H1 (cell line): ENCODE results near the gene MEN1. TPM values are rescaled to one million over a fixed set of nuclear protein-coding genes. Genes with fewer than 3 reads are reported as not detected.

Source experiments
- CTCF ChIA-PET: fragments of 300-600 bp; sonication (Branson Sonifier 250); formaldehyde crosslinking; loops from one replicate; lab custom pipeline; 2021; ENCODE audit not compliant: partially characterized antibody; lab: Charles Lee
- POLR2A ChIA-PET: fragments of 300-600 bp; sonication (Branson Sonifier 250); formaldehyde crosslinking; loops from one replicate; lab custom pipeline; 2021; ENCODE audit warnings: inconsistent platforms; ENCODE audit not compliant: partially characterized antibody; lab: Charles Lee
- DNase-seq, 2 experiments: peaks; one replicate each; pipeline versions ENCODE4 v3.0.0 to v3.0.0-alpha.2; 2010 to 2022; ENCODE audit warnings: low spot score in 2 of 2, low read depth in 1 of 2, mixed read lengths in 1 of 2
- FAIRE-seq: peaks from 2 replicates; lab custom pipeline; 2011; peaks lifted over from hg19 to GRCh38; lab: Jason Lieb, UNC
- H2AFZ ChIP-seq: 2 replicates; pipeline ENCODE4 v1.8.1; 2012; ENCODE audit warnings: low read length, inconsistent platforms
- H2AK5ac ChIP-seq: 2 replicates; pipeline ENCODE4 v1.6.1; 2013; ENCODE audit warnings: low read depth, low read length
- H2BK120ac ChIP-seq: replicated peaks from 2 replicates; pipeline ENCODE3; 2013; ENCODE audit warnings: low read depth, low read length, inconsistent platforms
- H2BK12ac ChIP-seq: 2 replicates; pipeline ENCODE4 v1.6.1; 2013; ENCODE audit warnings: low read depth, low read length
- H2BK15ac ChIP-seq: 2 replicates; pipeline ENCODE4 v1.6.1; 2013; ENCODE audit warnings: low read length
- H2BK20ac ChIP-seq: 2 replicates; pipeline ENCODE4 v1.6.1; 2013; ENCODE audit warnings: low read length
- H2BK5ac ChIP-seq: 2 replicates; pipeline ENCODE4 v1.6.1; 2013; ENCODE audit warnings: low read depth, low read length
- H3K14ac ChIP-seq: 2 replicates; pipeline ENCODE4 v1.6.1; 2013; ENCODE audit warnings: inconsistent platforms; ENCODE audit not compliant: insufficient read length
- H3K18ac ChIP-seq: 2 replicates; pipeline ENCODE4 v1.6.1; 2013; ENCODE audit warnings: low read length; ENCODE audit errors: extremely low read depth
- H3K23ac ChIP-seq: 2 replicates; pipeline ENCODE4 v1.6.1; 2013; ENCODE audit warnings: inconsistent platforms; ENCODE audit not compliant: insufficient read length
- H3K23me2 ChIP-seq: 2 replicates; pipeline ENCODE4 v1.6.1; 2013; ENCODE audit warnings: low read depth, low read length
- H3K27ac ChIP-seq: 2 replicates; pipeline ENCODE4 v1.6.1; 2011; ENCODE audit warnings: low read depth, low read length, inconsistent platforms
- H3K27me3 ChIP-seq, 4 experiments: replicated peaks in 1 of 4; 1 replicate in 1 of 4; 2 replicates in 3 of 4; pipeline versions ENCODE4 v1.6.1 to v1.8.1; 2011 to 2013; ENCODE audit warnings: low read length in 3 of 4, mild to moderate bottlenecking in 3 of 4, inconsistent platforms in 2 of 4, mixed read lengths in 2 of 4, moderate library complexity in 1 of 4; ENCODE audit not compliant: control insufficient read depth in 3 of 4, insufficient read depth in 3 of 4; ENCODE audit errors: extremely low read depth in 1 of 4
- H3K36me3 ChIP-seq, 4 experiments: 2 replicates each; pipeline versions ENCODE4 v1.6.1 to v1.8.1; 2011 to 2013; ENCODE audit warnings: mild to moderate bottlenecking in 4 of 4, low read length in 3 of 4, moderate library complexity in 2 of 4, control low read depth in 1 of 4, inconsistent platforms in 1 of 4; ENCODE audit not compliant: insufficient read depth in 4 of 4, control insufficient read depth in 2 of 4
- H3K4ac ChIP-seq: replicated peaks from 2 replicates; pipeline ENCODE3; 2013; ENCODE audit warnings: low read length, low read depth, mixed read lengths, inconsistent platforms; ENCODE audit not compliant: insufficient read length
- H3K4me1 ChIP-seq, 4 experiments: replicated peaks in 1 of 4; 1 replicate in 1 of 4; 2 replicates in 3 of 4; pipeline versions ENCODE4 v1.6.1 to v1.8.1; 2011 to 2013; ENCODE audit warnings: low read length in 3 of 4, inconsistent platforms in 2 of 4, mixed read lengths in 1 of 4; ENCODE audit not compliant: insufficient read depth in 4 of 4, control insufficient read depth in 3 of 4
- H3K4me2 ChIP-seq, 2 experiments: 2 replicates each; pipeline versions ENCODE4 v1.6.1 to v1.8.1; 2011 to 2013; ENCODE audit warnings: low read depth in 2 of 2, low read length in 2 of 2, control low read depth in 1 of 2, inconsistent platforms in 1 of 2, mild to moderate bottlenecking in 1 of 2; ENCODE audit not compliant: insufficient read depth in 1 of 2
- H3K4me3 ChIP-seq, 4 experiments: fragments of 200-600, 300-600 bp in 1 of 4; sonication (generic), shearing (Covaris generic), sonication (Bioruptor Twin) in 1 of 4; 2 replicates each; pipeline versions ENCODE4 v1.5.1 to v1.8.1; 2011 to 2016; ENCODE audit warnings: low read length in 4 of 4, low read depth in 3 of 4, control low read depth in 2 of 4, inconsistent platforms in 2 of 4, mild to moderate bottlenecking in 2 of 4, mixed read lengths in 1 of 4, moderate library complexity in 1 of 4; ENCODE audit not compliant: insufficient read depth in 2 of 4; ENCODE audit errors: extremely low read depth in 1 of 4
- H3K56ac ChIP-seq: replicated peaks from 2 replicates; pipeline ENCODE3; 2013; ENCODE audit warnings: low read depth, mild to moderate bottlenecking, mixed read lengths, low read length, inconsistent platforms; ENCODE audit not compliant: insufficient read length
- H3K79me1 ChIP-seq: 2 replicates; pipeline ENCODE4 v1.6.1; 2013; ENCODE audit warnings: low read depth, low read length, control low read depth
- H3K79me2 ChIP-seq, 2 experiments: 2 replicates each; pipeline versions ENCODE4 v1.6.1 to v1.8.1; 2012 to 2013; ENCODE audit warnings: low read length in 2 of 2, mild to moderate bottlenecking in 2 of 2, inconsistent platforms in 1 of 2; ENCODE audit not compliant: insufficient read depth in 2 of 2, control insufficient read depth in 1 of 2
- H3K9ac ChIP-seq, 4 experiments: replicated peaks in 1 of 4; 1 replicate in 1 of 4; 2 replicates in 3 of 4; pipeline versions ENCODE4 v1.6.1 to v1.8.1; 2011 to 2013; ENCODE audit warnings: low read depth in 3 of 4, low read length in 3 of 4, control low read depth in 2 of 4, mild to moderate bottlenecking in 2 of 4, moderate library complexity in 2 of 4, inconsistent platforms in 1 of 4; ENCODE audit errors: extremely low read depth in 1 of 4
- H3K9me3 ChIP-seq, 2 experiments: 2 replicates each; pipeline versions ENCODE4 v1.6.1 to v1.8.1; 2012 to 2013; ENCODE audit warnings: mild to moderate bottlenecking in 2 of 2, moderate library complexity in 2 of 2, control low read depth in 1 of 2, inconsistent platforms in 1 of 2, low read depth in 1 of 2, low read length in 1 of 2, mixed read lengths in 1 of 2; ENCODE audit not compliant: insufficient read depth in 2 of 2
- H4K20me1 ChIP-seq, 2 experiments: replicated peaks in 1 of 2; 2 replicates each; pipeline versions ENCODE3 to v1.8.1; 2011 to 2013; ENCODE audit warnings: inconsistent platforms in 2 of 2, low read length in 2 of 2, mild to moderate bottlenecking in 1 of 2; ENCODE audit not compliant: insufficient read depth in 2 of 2, control insufficient read depth in 1 of 2
- H4K5ac ChIP-seq: 2 replicates; pipeline ENCODE4 v1.6.1; 2013; ENCODE audit warnings: low read length, low read depth, mixed read lengths, inconsistent platforms; ENCODE audit not compliant: insufficient read length
- H4K8ac ChIP-seq: 2 replicates; pipeline ENCODE4 v1.8.0; 2013; ENCODE audit warnings: mild to moderate bottlenecking, moderate library complexity, low read length, inconsistent platforms; ENCODE audit not compliant: insufficient read depth; ENCODE audit errors: extremely low read depth
- H4K91ac ChIP-seq: replicated peaks from 2 replicates; pipeline ENCODE3; 2013; ENCODE audit warnings: low read length, mixed read lengths, inconsistent platforms; ENCODE audit not compliant: insufficient read length
- CHD1 ChIP-seq: IDR thresholded peaks from 2 replicates; pipeline ENCODE4 v1.6.1; 2012; ENCODE audit warnings: low read depth, low read length, improper control_type of control experiment
- EGR1 ChIP-seq: IDR thresholded peaks from 2 replicates; pipeline ENCODE4 v1.6.1; 2011; ENCODE audit warnings: low read depth, low read length, borderline replicate concordance
- KDM4A ChIP-seq: IDR thresholded peaks from one replicate; pipeline ENCODE4 v1.7.1; 2012; ENCODE audit warnings: low read depth, mild to moderate bottlenecking, moderate library complexity, low read length, inconsistent platforms; ENCODE audit not compliant: severe bottlenecking
- NANOG ChIP-seq: IDR thresholded peaks from 2 replicates; pipeline ENCODE4 v1.6.1; 2011; ENCODE audit warnings: low read length, low read depth, mild to moderate bottlenecking, inconsistent platforms; ENCODE audit not compliant: insufficient read depth, poor library complexity, severe bottlenecking
- RFX5 ChIP-seq: IDR thresholded peaks from 2 replicates; pipeline ENCODE4 v1.6.1; 2011; ENCODE audit warnings: low read depth, low read length, improper control_type of control experiment, borderline replicate concordance
- RNF2 ChIP-seq: fragments of 200-900, 300-1000 bp; sonication (generic); IDR thresholded peaks from 2 replicates; pipeline ENCODE4 v1.7.1; 2016; ENCODE audit warnings: borderline replicate concordance, low read depth, mild to moderate bottlenecking, antibody characterized with exemption, low read length; ENCODE audit not compliant: poor library complexity, severe bottlenecking; ENCODE audit errors: missing control alignments
- SP2 ChIP-seq: IDR thresholded peaks from 2 replicates; pipeline ENCODE4 v1.6.1; 2012; ENCODE audit warnings: mild to moderate bottlenecking, low read length, inconsistent platforms
- TAF1 ChIP-seq: IDR thresholded peaks from 2 replicates; pipeline ENCODE4 v1.6.1; 2011; ENCODE audit warnings: mild to moderate bottlenecking, low read depth, low read length
- ZNF274 ChIP-seq: IDR thresholded peaks from 2 replicates; pipeline ENCODE4 v1.7.0; 2012; ENCODE audit warnings: low read length, borderline replicate concordance; ENCODE audit errors: extremely low read depth
- WGBS, 2 experiments: shearing (Covaris generic) in 1 of 2; methylation state at CpG; one replicate each; pipeline versions ENCODE4 v1.1.6 to v1.1.7; 2013 to 2015; ENCODE audit warnings: low lambda C conversion rate in 2 of 2, mixed read lengths in 2 of 2, inconsistent platforms in 1 of 2, low coverage in 1 of 2, missing lambda C conversion rate in 1 of 2; ENCODE audit not compliant: insufficient replicate concordance in 2 of 2, insufficient coverage in 1 of 2, insufficient read length in 1 of 2; ENCODE audit errors: extremely low coverage in 1 of 2, missing lambda C conversion rate in 1 of 2; 5-methylcytosine and 5-hydroxymethylcytosine counted together
- polyA plus RNA-seq, 7 experiments: library from polyadenylated mRNA; depleted of rRNA in 3 of 7; stranded (reverse) in 5 of 7; unstranded in 2 of 7; fragments of >200 nt in 5 of 7; fragments of 200-250 nt in 2 of 7; gene quantifications; 1 replicate in 5 of 7; 2 replicates in 1 of 7; 4 replicates in 1 of 7; pipeline versions ENCODE4 v1.2.1 to v1.2.3, GENCODE V29; 2011 to 2013; ENCODE audit warnings: missing spikeins in 2 of 7, mixed read lengths in 2 of 7
- total RNA-seq: library from RNA; stranded (reverse); fragmentation: NEBNext Ultra II Directional; extraction: Animal tissue kit (Norgen Biotek cat#: 25700); gene quantifications from 2 replicates; pipeline ENCODE4 v1.2.1, GENCODE V29; 2021
- TF ChIP-seq, protein P1 (sequence below): IDR thresholded peaks from 2 replicates; pipeline ENCODE4 v1.6.1; 2012; ENCODE audit warnings: inconsistent platforms

Gene MEN1
- total and polyA plus RNA-seq, 2 of the 8 experiments (the other 6 are each of a cell fraction or from before 2014, with no cell fraction given): 47.2 to 56.3 TPM

DNA sequence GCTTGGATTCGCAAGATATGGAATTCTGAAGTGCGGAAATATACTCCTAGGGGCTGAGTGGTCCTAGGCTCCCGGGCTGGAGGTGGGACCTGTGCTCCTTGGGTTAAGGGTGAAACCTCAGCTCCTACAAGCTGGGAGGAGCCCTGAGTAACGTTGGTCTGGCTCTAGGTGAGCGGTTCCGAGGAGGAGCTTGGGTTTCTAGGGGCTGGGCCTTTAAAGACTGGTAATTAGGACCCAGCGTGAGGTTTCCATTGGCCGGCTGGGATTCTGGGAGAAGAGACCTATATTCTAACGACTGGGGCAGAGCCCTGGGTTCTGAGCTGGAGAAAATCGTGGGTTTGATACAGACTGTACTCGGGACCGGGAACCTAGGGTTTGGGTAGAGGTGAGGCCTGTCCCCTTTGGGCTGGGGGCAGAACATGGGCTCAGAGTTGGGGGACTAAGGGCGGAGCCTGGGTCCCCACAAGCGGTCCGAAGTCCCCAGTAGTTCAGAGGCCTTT lies 6.5 kb downstream of the MEN1 start:
- H3K4ac ChIP-seq: no peak overlapping the region
- no peaks in the 10 kb centered on the region; the same call in 1 of the 2 replicates for H3K79me1 ChIP-seq
- H4K5ac ChIP-seq: peak overlapping the region; percentile 40
- peak overlapping the region; percentile 79 to 90 for H3K4me2 ChIP-seq
- 0 out of 2 replicates have a peak overlapping the region, but pooled peaks have one; percentile 35 for H2BK5ac ChIP-seq
- TF ChIP-seq NANOG (no peak), RNF2 (no peak), CHD1 (no peak), KDM4A (peak; percentile 40), EGR1 (no peak), RFX5 (no peak), ZNF274 (no peak), TAF1 (0 out of 2 replicates have a peak, but pooled peaks have one; percentile 10), SP2 (no peak)
- TF ChIP-seq, protein P1, sequence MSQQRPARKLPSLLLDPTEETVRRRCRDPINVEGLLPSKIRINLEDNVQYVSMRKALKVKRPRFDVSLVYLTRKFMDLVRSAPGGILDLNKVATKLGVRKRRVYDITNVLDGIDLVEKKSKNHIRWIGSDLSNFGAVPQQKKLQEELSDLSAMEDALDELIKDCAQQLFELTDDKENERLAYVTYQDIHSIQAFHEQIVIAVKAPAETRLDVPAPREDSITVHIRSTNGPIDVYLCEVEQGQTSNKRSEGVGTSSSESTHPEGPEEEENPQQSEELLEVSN: no peak
- H3K9me3 ChIP-seq: no peaks in the 10 kb centered on the region
- no peak overlapping the region for H2BK15ac ChIP-seq
- H2BK120ac ChIP-seq: no peak overlapping the region
- H3K27me3 ChIP-seq: no peaks in the 10 kb centered on the region
- ChIA-PET POLR2A (interaction anchor here (0.7 to 2.2 kb wide), 10 partner anchors 9 to 293 kb away, joined by 3 to 6 read pairs (median 4); partner anchors contain the start of genes EHD1 and VPS51), CTCF (interaction anchor here (0.8 to 2.4 kb wide), 15 partner anchors 9 to 398 kb away, joined by 3 to 18 read pairs (median 4); no protein-coding TSS in a partner anchor)
- H3K23me2 ChIP-seq: peaks cover 8% of the 10 kb centered on the region; the same call in 1 of the 2 replicates
- H4K91ac ChIP-seq: no peak overlapping the region
- no peak overlapping the region for H2AFZ ChIP-seq
- no peak overlapping the region for H2AK5ac ChIP-seq
- peak overlapping the region; percentile 24 for H3K18ac ChIP-seq
- H3K79me2 ChIP-seq: no peaks in the 10 kb centered on the region
- H2BK12ac ChIP-seq: no peak overlapping the region
- no peak overlapping the region for H3K56ac ChIP-seq
- 0 out of 2 replicates have a peak overlapping the region, but pooled peaks have one; percentile 57 for H3K27ac ChIP-seq
- H3K36me3 ChIP-seq: peaks cover 7 to 14% (median 11%) of the 10 kb centered on the region in 4 experiments; a peak in 6 of 8 replicates
- no peak overlapping the region for H2BK20ac ChIP-seq
- no peak overlapping the region for H3K14ac ChIP-seq
- FAIRE-seq (no peak), DNase-seq (no peak)
- peak overlapping the region; percentile 53 to 77 (median 66) for H3K4me3 ChIP-seq
- WGBS, 2 experiments: 43% methylated on average over 13 of the region's 15 CpGs; no CpG with 5 or more reads in 1 of the 2 experiments
- no peak overlapping the region for H4K8ac ChIP-seq
- H3K4me1 ChIP-seq: peaks cover 0 to 14% (median 5%) of the 10 kb centered on the region in 4 experiments; a peak in 5 of 7 replicates
- H4K20me1 ChIP-seq: peaks cover 0 to 6% of the 10 kb centered on the region in 2 experiments
- no peak overlapping the region for H3K23ac ChIP-seq
- peak overlapping the region in 3 of 4 experiments; percentile 36 to 70 (median 38); a peak in 3 of 7 replicates for H3K9ac ChIP-seq
